Measurements from ENCODE around the gene LRP8. TPM values are rescaled to one million over a fixed set of nuclear protein-coding genes. Genes with fewer than 3 reads are reported as not detected.

LRP8 gene
- total RNA-seq, 1 experiment from 2014 or later = 28.6 TPM

DNA sequence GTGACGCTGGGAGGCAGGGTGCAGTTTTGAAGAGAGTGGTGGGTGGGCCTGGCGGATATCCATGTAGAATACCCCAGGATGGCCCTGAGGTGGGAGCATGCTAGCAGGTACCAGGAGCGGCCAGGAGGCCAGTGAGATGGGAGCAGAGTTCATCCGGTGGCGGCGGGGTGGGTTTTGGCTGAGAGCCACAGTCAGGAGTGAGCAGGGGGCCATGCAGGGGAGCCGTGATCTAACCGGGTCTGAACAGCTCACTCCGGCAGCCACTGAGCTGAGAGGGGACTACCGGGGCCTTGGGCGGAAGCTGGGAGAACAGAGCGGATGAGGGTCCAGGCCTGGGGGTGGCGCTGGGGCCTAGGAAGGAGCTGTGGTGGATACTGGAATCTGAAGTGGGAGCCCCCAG is 47.6 kb upstream of the LRP8 start:
- no TSS peak for BruUV-seq (replicated peaks)
- TF ChIP-seq TCF7L2 (IDR thresholded peaks at IDR 0.05; ENCODE audit: low read depth, low read length) (no peak), POLR2AphosphoS5 (IDR thresholded peaks at IDR 0.05; ENCODE audit: low read depth, low read length) (no peak), SIN3A (IDR thresholded peaks at IDR 0.05; ENCODE audit: borderline replicate concordance, insufficient read depth, low read depth, low read length) (no peak)
- TF ChIP-seq, protein P1, sequence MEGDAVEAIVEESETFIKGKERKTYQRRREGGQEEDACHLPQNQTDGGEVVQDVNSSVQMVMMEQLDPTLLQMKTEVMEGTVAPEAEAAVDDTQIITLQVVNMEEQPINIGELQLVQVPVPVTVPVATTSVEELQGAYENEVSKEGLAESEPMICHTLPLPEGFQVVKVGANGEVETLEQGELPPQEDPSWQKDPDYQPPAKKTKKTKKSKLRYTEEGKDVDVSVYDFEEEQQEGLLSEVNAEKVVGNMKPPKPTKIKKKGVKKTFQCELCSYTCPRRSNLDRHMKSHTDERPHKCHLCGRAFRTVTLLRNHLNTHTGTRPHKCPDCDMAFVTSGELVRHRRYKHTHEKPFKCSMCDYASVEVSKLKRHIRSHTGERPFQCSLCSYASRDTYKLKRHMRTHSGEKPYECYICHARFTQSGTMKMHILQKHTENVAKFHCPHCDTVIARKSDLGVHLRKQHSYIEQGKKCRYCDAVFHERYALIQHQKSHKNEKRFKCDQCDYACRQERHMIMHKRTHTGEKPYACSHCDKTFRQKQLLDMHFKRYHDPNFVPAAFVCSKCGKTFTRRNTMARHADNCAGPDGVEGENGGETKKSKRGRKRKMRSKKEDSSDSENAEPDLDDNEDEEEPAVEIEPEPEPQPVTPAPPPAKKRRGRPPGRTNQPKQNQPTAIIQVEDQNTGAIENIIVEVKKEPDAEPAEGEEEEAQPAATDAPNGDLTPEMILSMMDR (IDR thresholded peaks at IDR 0.05) = no peak
- TF ChIP-seq, protein P2, sequence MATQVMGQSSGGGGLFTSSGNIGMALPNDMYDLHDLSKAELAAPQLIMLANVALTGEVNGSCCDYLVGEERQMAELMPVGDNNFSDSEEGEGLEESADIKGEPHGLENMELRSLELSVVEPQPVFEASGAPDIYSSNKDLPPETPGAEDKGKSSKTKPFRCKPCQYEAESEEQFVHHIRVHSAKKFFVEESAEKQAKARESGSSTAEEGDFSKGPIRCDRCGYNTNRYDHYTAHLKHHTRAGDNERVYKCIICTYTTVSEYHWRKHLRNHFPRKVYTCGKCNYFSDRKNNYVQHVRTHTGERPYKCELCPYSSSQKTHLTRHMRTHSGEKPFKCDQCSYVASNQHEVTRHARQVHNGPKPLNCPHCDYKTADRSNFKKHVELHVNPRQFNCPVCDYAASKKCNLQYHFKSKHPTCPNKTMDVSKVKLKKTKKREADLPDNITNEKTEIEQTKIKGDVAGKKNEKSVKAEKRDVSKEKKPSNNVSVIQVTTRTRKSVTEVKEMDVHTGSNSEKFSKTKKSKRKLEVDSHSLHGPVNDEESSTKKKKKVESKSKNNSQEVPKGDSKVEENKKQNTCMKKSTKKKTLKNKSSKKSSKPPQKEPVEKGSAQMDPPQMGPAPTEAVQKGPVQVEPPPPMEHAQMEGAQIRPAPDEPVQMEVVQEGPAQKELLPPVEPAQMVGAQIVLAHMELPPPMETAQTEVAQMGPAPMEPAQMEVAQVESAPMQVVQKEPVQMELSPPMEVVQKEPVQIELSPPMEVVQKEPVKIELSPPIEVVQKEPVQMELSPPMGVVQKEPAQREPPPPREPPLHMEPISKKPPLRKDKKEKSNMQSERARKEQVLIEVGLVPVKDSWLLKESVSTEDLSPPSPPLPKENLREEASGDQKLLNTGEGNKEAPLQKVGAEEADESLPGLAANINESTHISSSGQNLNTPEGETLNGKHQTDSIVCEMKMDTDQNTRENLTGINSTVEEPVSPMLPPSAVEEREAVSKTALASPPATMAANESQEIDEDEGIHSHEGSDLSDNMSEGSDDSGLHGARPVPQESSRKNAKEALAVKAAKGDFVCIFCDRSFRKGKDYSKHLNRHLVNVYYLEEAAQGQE (IDR thresholded peaks at IDR 0.05; ENCODE audit: insufficient read depth in 1 of 2, low read depth in 2 of 2, low read length in 1 of 2) = no peak
- POLR2A ChIA-PET = no interaction called here
- H3K4me1 ChIP-seq (ENCODE audit: control insufficient read depth, insufficient read depth, low read length) = no peaks in the 10 kb centered on the region
- CTCF ChIA-PET = interaction anchor here (0.6 kb wide), 2 partner anchors 16 to 96 kb away, joined by 4 to 7 read pairs; no protein-coding TSS in a partner anchor
- H3K27ac ChIP-seq (ENCODE audit: low read length) = no peak overlapping the region
- intact Hi-C loops (cut with micrococcal nuclease; ENCODE audit: unreplicated experiment) (no loop called here), in situ Hi-C loops (cut with HindIII; ENCODE audit: low pct_unique_long_range_greater_than_20kb, low sequenced_read_pairs) (no loop called here)
- no peaks in the 10 kb centered on the region for H3K27me3 ChIP-seq (ENCODE audit: control insufficient read depth, insufficient read depth, low read length)
- H3K36me3 ChIP-seq (ENCODE audit: control insufficient read depth, insufficient read depth, low read length) = no peaks in the 10 kb centered on the region
- no peaks in the 10 kb centered on the region for H3K9me3 ChIP-seq (ENCODE audit: control insufficient read depth, insufficient read depth, low read depth, low read length)
- DNase-seq (ENCODE audit: low read depth, low spot score) = no peak
- no peak for ATAC-seq
- no peak overlapping the region for H3K4me3 ChIP-seq (ENCODE audit: low read depth in 2 of 2, low read length in 2 of 2)

DNA sequence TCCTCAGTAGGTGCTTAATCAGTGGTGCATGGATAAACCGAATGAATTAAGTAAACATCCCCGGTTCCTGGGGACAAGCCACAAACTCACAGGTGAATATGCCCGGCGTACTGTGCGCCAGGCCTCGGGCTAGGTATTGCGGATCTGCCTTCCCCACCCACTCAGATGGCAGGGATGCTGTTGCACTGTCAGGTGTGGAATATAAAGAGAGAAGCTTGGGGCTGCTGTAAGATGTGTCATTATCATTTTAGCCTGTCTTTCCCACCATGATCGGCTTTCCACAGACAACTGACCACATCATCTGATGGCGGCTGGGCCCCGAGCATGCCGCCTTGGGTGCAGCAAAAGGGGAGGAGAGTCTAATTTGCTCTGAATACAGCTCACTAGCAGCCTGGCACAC is 45.4 kb upstream of the LRP8 start:
- no TSS peak for BruUV-seq (replicated peaks)
- in situ Hi-C loops (cut with HindIII; ENCODE audit: low pct_unique_long_range_greater_than_20kb, low sequenced_read_pairs) = no loop called here
- POLR2A ChIA-PET = no interaction called here

More for the DNA sequence above, 45.4 kb upstream of the LRP8 start:
- Histone ChIP-seq H3K4me3 (ENCODE audit: low read depth in 2 of 2, low read length in 2 of 2) (no peak overlapping the region), H3K4me1 (ENCODE audit: control insufficient read depth, insufficient read depth, low read length) (no peaks in the 10 kb centered on the region), H3K9me3 (ENCODE audit: control insufficient read depth, insufficient read depth, low read depth, low read length) (no peaks in the 10 kb centered on the region), H3K36me3 (ENCODE audit: control insufficient read depth, insufficient read depth, low read length) (no peaks in the 10 kb centered on the region), H3K27ac (ENCODE audit: low read length) (no peak overlapping the region), H3K27me3 (ENCODE audit: control insufficient read depth, insufficient read depth, low read length) (no peaks in the 10 kb centered on the region)
- ATAC-seq (no peak), DNase-seq (ENCODE audit: low read depth, low spot score) (no peak)
- intact Hi-C loops (cut with micrococcal nuclease; ENCODE audit: unreplicated experiment) = no loop called here
- CTCF ChIA-PET = no interaction called here
- TF ChIP-seq, protein P1 (IDR thresholded peaks at IDR 0.05) = no peak
- TF ChIP-seq POLR2AphosphoS5 (IDR thresholded peaks at IDR 0.05; ENCODE audit: low read depth, low read length) (no peak), TCF7L2 (IDR thresholded peaks at IDR 0.05; ENCODE audit: low read depth, low read length) (no peak), SIN3A (IDR thresholded peaks at IDR 0.05; ENCODE audit: borderline replicate concordance, insufficient read depth, low read depth, low read length) (no peak)
- TF ChIP-seq, protein P2 (IDR thresholded peaks at IDR 0.05; ENCODE audit: insufficient read depth in 1 of 2, low read depth in 2 of 2, low read length in 1 of 2) = no peak
